ENCODE results near the gene KLK12. TPM values are rescaled to one million over a fixed set of nuclear protein-coding genes. Genes with fewer than 3 reads are reported as not detected.

The KLK12 gene
- total and polyA plus RNA-seq, 2 experiments from 2014 or later = not detected

DNA sequence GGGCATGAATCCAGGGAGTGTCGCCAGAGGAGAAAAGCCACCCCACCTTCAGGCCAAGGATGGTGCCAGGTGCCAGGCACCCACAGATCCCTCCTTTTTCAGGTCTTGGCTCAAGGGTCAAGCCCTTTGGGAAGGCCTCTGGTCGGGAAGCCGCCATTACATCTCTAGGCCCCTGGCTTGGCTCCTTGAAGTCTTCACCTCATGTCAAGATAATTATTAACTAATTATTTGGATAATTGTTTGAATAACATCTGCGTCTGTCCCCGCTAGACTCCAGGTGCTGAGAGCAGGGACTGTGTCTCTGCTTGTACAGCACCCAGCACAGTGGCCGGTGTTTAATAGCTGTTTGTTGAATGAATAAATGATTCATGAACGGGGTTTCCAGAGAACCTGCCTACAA, 28.9 kb upstream of the KLK12 start:
- Histone ChIP-seq H3K27me3 (no peaks in the 10 kb centered on the region), H2AFZ (no peak overlapping the region), H3K4me1 (ENCODE audit: insufficient read depth) (peaks cover 7% of the 10 kb centered on the region), H3K9me2 (replicated peaks; ENCODE audit: insufficient read depth) (no peaks in the 10 kb centered on the region), H4K20me1 (ENCODE audit: insufficient read depth, poor library complexity, severe bottlenecking) (no peaks in the 10 kb centered on the region), H3K79me2 (no peaks in the 10 kb centered on the region), H3K27ac (no peak overlapping the region), H3K4me2 (no peak overlapping the region), H3K4me3 (no peak overlapping the region), H3K9me3 (ENCODE audit: low read depth) (no peaks in the 10 kb centered on the region), H3K36me3 (replicated peaks; ENCODE audit: insufficient read depth, low read depth) (no peaks in the 10 kb centered on the region)
- no peak for TF ChIP-seq EZH2 (IDR thresholded peaks at IDR 0.05; ENCODE audit: borderline replicate concordance)
- no peak for TF ChIP-seq EZH2phosphoT487 (IDR thresholded peaks at IDR 0.05; ENCODE audit: low read depth, severe bottlenecking, unreplicated experiment)
- no peak for TF ChIP-seq CTCF (IDR thresholded peaks at IDR 0.05; ENCODE audit: poor library complexity)
- WGBS (ENCODE audit: low lambda C conversion rate, missing lambda C conversion rate) = 88% methylated on average over 7 of the region's 7 CpGs
- DNase-seq (ENCODE audit: low spot score) = no peak

- H3K9me3 ChIP-seq (ENCODE audit: low read depth) = no peaks in the 10 kb centered on the region
- H3K79me2 ChIP-seq = no peaks in the 10 kb centered on the region
- no peaks in the 10 kb centered on the region for H3K27me3 ChIP-seq
- no peak overlapping the region for H3K4me2 ChIP-seq
- H3K4me1 ChIP-seq (ENCODE audit: insufficient read depth) = peaks cover 7% of the 10 kb centered on the region
- H3K4me3 ChIP-seq = no peak overlapping the region
- H3K27ac ChIP-seq = no peak overlapping the region
- no peaks in the 10 kb centered on the region for H3K36me3 ChIP-seq (replicated peaks; ENCODE audit: insufficient read depth, low read depth)
- no peaks in the 10 kb centered on the region for H3K9me2 ChIP-seq (replicated peaks; ENCODE audit: insufficient read depth)
- WGBS (ENCODE audit: low lambda C conversion rate, missing lambda C conversion rate) = 0% methylated on average over 1 of the region's 1 CpG
- no peaks in the 10 kb centered on the region for H4K20me1 ChIP-seq (ENCODE audit: insufficient read depth, poor library complexity, severe bottlenecking)
- DNase-seq (ENCODE audit: low spot score) = no peak
- no peak overlapping the region for H2AFZ ChIP-seq
- TF ChIP-seq EZH2 (IDR thresholded peaks at IDR 0.05; ENCODE audit: borderline replicate concordance) (no peak), EZH2phosphoT487 (IDR thresholded peaks at IDR 0.05; ENCODE audit: low read depth, severe bottlenecking, unreplicated experiment) (no peak), CTCF (IDR thresholded peaks at IDR 0.05; ENCODE audit: poor library complexity) (no peak)
Observed at GRCh38 chr19:51060973-51061372, 26.2 kb upstream of the KLK12 start.

DNA sequence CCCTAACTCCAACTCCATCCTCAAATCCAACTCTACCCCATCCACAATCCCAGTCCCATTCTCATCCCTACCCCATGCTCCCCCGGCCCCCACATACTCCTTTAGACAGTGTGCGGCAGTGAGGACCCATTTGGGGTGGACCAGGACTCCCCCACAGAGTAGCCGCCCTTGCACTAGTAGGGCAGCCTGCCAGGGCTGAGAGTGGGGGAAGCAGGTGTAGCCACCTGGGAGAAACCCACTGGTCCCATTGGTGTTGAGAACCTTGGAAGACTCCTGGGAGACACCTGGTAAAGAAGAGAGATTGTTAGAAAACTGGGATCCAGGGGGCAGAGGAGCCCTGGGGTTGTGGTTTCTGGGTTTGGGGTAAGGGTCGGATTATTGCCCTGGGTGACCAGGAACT, 25.5 kb upstream of the KLK12 start:
- Histone ChIP-seq H4K20me1 (ENCODE audit: insufficient read depth, poor library complexity, severe bottlenecking) (no peaks in the 10 kb centered on the region), H2AFZ (no peak overlapping the region), H3K79me2 (no peaks in the 10 kb centered on the region), H3K4me2 (no peak overlapping the region), H3K9me3 (ENCODE audit: low read depth) (no peaks in the 10 kb centered on the region), H3K27me3 (no peaks in the 10 kb centered on the region), H3K27ac (no peak overlapping the region), H3K4me1 (ENCODE audit: insufficient read depth) (peaks cover 3% of the 10 kb centered on the region), H3K4me3 (no peak overlapping the region), H3K36me3 (replicated peaks; ENCODE audit: insufficient read depth, low read depth) (no peaks in the 10 kb centered on the region), H3K9me2 (replicated peaks; ENCODE audit: insufficient read depth) (no peaks in the 10 kb centered on the region)
- 71% methylated on average over 4 of the region's 4 CpGs for WGBS (ENCODE audit: low lambda C conversion rate, missing lambda C conversion rate)
- no peak for DNase-seq (ENCODE audit: low spot score)
- no peak for TF ChIP-seq EZH2phosphoT487 (IDR thresholded peaks at IDR 0.05; ENCODE audit: low read depth, severe bottlenecking, unreplicated experiment)
- TF ChIP-seq CTCF (IDR thresholded peaks at IDR 0.05; ENCODE audit: poor library complexity) = no peak
- no peak for TF ChIP-seq EZH2 (IDR thresholded peaks at IDR 0.05; ENCODE audit: borderline replicate concordance)

GRCh38 chr19:51059715-51060114, 24.9 kb upstream of the KLK12 start:
- no peaks in the 10 kb centered on the region for H3K9me3 ChIP-seq (ENCODE audit: low read depth)
- H4K20me1 ChIP-seq (ENCODE audit: insufficient read depth, poor library complexity, severe bottlenecking) = no peaks in the 10 kb centered on the region
- no peak overlapping the region for H3K4me3 ChIP-seq
- H3K27ac ChIP-seq = no peak overlapping the region
- no peaks in the 10 kb centered on the region for H3K9me2 ChIP-seq (replicated peaks; ENCODE audit: insufficient read depth)
- H3K4me1 ChIP-seq (ENCODE audit: insufficient read depth) = no peaks in the 10 kb centered on the region
- H3K27me3 ChIP-seq = no peaks in the 10 kb centered on the region
- no peak for DNase-seq (ENCODE audit: low spot score)
- TF ChIP-seq CTCF (IDR thresholded peaks at IDR 0.05; ENCODE audit: poor library complexity) (no peak), EZH2 (IDR thresholded peaks at IDR 0.05; ENCODE audit: borderline replicate concordance) (no peak), EZH2phosphoT487 (IDR thresholded peaks at IDR 0.05; ENCODE audit: low read depth, severe bottlenecking, unreplicated experiment) (no peak)
- WGBS (ENCODE audit: low lambda C conversion rate, missing lambda C conversion rate) = 73% methylated on average over 7 of the region's 7 CpGs
- H3K79me2 ChIP-seq = no peaks in the 10 kb centered on the region
- no peak overlapping the region for H2AFZ ChIP-seq
- no peak overlapping the region for H3K4me2 ChIP-seq
- H3K36me3 ChIP-seq (replicated peaks; ENCODE audit: insufficient read depth, low read depth) = no peaks in the 10 kb centered on the region

Measured in hepatocyte (in vitro differentiated cells).